DMS153 (cell line): ENCODE data around the gene CRAMP1.
"Not testable (repeated sequence)": the region's sequence is repeated elsewhere in the genome, so short reads cannot be mapped to it uniquely, and the experiment has no call there.

Experiments
- DNase-seq: peaks from one replicate; lab custom pipeline; 2025; lab: John Stamatoyannopoulos, UW

CRAMP1 gene

DNA sequence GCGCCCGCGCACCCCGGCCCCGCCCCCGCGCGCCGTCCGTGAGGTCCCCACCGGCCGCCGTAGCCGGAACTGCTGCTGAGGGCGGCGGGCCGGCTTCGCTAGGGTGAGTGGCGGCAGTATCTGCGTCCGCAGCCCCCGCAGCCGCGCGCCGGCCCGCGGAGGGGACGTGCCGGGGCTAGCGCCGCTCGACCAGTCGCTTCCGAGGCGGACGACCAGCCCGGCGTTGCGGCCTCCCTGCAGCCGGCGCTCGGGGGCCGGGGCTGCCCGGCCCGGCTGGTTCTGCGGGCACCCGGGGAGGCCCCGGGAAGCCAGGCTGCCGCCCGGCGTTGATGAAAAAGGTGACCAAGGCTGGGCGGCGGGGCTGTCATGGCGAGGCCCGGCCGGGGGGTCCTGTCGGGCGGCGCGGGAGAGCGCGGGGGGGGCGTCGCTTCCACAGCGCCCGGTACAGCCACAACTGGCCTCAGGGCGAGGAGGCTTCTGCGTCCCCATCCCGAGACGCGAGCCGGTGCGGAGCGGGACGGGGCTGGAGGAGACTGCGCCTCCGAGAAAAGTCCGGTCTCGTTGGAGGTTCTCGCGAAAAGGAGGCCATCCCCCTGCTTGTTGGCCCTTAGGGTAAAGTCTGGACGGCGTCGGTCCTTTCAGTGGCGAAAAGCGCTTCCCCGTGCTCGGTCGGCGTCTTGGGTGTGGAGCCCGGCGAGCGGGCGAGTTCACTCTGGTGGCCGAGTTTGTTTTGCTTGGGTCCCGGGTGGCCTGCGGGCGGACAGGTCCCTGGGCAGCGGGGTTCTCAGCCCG is at the start of gene CRAMP1:
Gene CRAMP1 (plus strand): TSS at position 41 of the 792 bp plus-strand sequence. CDS start 2,280 bp downstream, outside the sequence.
- no peak for DNase-seq

GRCh38 chr16:1563786-1564185 is 48.4 kb upstream of the CRAMP1 start:
- DNase-seq: no peak

GRCh38 chr16:1564325-1564724 is 47.8 kb upstream of the CRAMP1 start:
- DNase-seq: no peak

GRCh38 chr16:1565083-1565805 is 46.9 kb upstream of the CRAMP1 start:
- DNase-seq: no peak

- DNase-seq: no peak
Observed at GRCh38 chr16:1567988-1568387, 44.2 kb upstream of the CRAMP1 start.

DNA sequence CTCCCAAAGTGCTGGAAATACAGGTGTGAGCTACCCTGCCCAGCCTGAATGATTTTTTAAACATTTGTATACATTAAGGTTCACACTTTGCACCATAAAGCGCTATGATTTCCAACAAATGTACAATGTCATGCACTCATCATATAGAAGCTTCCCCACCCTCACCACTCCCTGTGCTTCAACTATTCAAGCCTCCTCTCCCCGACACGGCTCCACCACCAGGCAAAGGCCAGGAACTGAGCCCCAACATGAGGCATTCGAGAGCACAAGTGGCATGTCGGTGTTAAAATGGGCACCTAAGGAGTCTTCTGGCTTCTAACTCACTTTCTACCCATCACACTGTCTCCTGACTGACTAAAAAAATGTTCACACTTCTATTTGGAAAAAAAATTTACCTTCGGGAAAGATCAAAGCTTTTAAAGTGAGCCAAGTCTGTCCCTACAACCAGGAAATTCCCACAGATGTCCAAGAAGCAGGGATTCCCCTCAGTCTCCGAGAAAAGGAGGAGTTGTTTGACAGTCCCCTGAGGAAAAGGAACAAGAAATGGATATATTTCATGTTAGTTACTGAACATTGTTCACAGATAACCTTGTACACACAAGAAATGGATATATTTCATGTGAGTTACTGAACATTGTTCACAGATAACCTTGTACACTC is 41.0 kb upstream of the CRAMP1 start:
- DNase-seq: no peak

- no peak for DNase-seq
Observed at GRCh38 chr16:1572673-1573072, 39.5 kb upstream of the CRAMP1 start.

DNA sequence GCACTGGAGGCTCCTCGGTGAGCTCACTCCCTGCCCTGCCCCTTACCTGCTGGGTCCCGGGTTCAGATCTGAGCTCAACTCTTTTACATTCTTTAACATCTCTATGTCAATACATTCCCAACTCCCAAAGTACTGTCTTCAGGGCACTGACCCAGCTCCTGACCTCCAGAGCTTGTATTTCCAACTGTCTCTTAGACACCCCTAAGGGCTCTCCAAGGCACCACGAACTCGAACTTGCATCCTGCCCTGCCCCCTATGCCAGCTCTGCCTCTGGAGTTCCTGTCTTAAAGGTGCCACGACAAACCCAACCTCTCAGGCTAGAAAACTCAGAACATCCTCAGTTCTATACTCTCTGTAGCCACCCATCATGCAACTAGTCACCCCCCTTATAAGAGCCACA is 38.9 kb upstream of the CRAMP1 start:
- DNase-seq: no peak

- DNase-seq: no peak
Observed at GRCh38 chr16:1575578-1575977, 36.6 kb upstream of the CRAMP1 start.

DNA sequence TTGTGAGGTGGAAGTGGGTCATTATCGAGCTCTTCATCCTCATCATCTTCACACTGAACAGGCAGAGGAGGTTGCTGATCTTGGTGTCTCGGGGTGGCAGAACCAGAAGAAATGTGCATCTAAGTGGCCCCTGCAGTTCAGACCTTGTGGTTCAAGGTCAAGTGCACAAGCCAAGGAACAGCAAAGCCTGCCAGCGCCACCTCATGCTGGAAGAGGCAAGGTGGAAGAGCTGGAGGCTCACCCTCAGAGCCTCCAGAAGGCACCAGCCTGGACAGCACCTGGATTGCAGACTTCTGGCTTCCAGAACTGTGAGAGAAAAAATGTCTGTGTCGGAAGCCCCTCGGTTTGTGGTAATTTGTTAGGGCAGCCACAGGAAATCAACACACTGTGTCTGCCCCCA is 32.9 kb upstream of the CRAMP1 start:
- DNase-seq: no peak

- no peak for DNase-seq
Observed at GRCh38 chr16:1580256-1580655, 31.9 kb upstream of the CRAMP1 start.

DNA sequence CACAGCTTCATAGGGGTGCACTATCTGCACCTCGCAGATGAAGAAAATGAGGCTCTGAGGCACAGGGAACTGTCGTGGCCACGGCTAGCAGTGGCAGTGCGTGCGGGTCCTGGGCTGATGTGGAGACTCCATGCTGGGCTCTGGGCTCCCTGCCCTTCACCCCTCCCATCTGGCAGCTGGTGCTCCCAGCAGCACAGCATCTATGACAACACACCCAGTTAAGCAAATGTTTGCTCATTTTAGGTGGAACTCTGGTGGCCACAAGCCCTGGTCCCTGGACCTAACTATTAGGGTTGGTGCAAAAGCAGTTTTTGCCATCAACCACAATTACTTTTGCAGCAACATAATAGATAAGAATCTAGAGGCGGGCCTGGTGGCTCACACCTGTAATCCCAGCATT is 31.2 kb upstream of the CRAMP1 start:
- peak; percentile 13 for DNase-seq

GRCh38 chr16:1581804-1582203 is 30.4 kb upstream of the CRAMP1 start:
- no peak for DNase-seq

GRCh38 chr16:1583180-1583579 is 29.0 kb upstream of the CRAMP1 start:
- DNase-seq: no peak

GRCh38 chr16:1584926-1585484 is 27.2 kb upstream of the CRAMP1 start:
- DNase-seq: no peak

DNA sequence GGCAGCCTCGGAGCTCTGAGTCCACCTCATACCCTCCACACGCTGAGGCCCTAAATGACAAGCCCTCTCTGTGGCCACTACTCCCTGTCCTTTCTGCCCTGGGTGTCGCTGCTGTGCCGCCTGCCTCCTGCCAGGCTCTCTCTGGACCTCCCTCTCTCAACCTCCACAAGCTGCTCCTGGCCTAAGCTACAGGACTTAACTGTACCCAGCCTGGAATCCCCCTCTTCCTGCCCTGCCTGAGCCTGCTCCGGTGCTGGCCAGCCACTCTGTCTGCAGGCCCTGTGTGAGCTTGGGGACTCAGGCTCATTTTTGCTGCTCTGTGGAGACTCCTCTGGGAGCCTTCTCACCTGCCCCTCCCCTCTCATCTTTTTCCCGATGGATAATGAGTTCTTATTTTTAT is 21.8 kb upstream of the CRAMP1 start:
- no peak for DNase-seq

GRCh38 chr16:1590930-1591705 is 21.0 kb upstream of the CRAMP1 start:
- no peak for DNase-seq

- DNase-seq: no peak
Observed at GRCh38 chr16:1592446-1592845, 19.7 kb upstream of the CRAMP1 start.

- not testable (repeated sequence) for DNase-seq
Observed at GRCh38 chr16:1595511-1595910, 16.6 kb upstream of the CRAMP1 start.

DNA sequence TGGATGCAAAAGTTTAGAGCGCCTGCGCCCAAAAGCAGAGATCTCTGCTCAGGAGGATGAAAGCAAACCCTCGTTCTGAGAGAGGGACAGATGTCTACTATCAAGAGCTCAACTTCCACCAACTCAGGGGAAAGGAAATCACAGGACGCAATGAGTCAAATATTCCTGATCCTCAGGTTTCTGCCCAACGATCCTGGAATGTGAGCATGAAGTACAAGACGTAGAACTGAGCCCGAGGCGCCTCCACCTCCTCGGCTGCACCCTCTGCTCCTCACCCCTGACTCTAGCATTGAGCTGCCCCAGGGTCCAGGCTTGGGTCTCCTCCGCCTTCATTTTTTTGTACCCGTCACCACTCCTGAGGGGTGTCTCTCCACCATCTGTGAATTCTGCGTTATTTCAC is 15.6 kb upstream of the CRAMP1 start:
- no peak for DNase-seq

DNA sequence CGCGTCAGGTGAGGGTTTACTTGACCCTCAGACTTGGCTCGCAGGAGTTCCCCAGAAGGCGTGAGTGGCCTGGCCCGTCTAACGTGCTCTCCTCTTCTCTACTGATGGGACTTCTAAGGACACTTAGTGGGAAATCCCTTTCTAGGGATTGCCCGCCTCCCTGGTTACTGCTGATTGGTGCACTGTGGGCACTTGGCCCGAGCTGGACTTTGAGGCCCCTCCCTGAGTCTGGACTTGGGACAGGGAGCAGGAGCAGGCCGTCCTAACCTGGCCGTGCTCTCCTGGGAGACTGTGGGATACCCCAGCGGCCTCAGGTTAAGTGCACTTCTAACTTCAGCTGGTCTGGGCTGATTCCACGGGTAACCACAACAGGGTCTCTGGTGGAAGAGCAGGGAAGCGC is 15.0 kb upstream of the CRAMP1 start:
- DNase-seq: no peak

DNA sequence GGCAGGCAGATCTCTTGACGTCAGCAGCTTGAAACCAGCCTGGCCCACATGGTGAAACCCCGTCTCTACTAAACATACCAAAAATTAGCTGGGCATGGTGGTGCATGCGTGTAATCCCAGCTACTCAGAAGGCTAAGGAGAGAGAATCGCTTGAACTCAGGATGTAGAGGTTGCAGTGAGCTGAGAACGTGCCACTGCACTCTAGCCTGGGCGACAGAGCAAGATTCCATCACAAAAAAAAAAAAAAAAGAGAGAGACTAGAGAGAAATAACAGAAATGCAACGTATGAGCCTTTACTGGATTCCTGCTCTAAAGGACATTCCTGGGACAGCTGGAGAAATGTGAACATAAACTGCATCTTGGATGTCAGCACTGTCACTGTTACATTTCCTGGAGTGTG is 11.1 kb upstream of the CRAMP1 start:
- DNase-seq: no peak
